Activated T-helper 17 cell treated with anti-CD3 and anti-CD28 coated beads, Interleukin-2, amount 50 U/mL, for 72 hours (primary cell): ENCODE measurements around the gene BTG3. TPM values are rescaled to one million over a fixed set of nuclear protein-coding genes. Genes with fewer than 3 reads are reported as not detected.
A peak's percentile ranks its signal among the peaks of the same experiment; 100 is the strongest.

Source experiments
- ATAC-seq: fragments of 150-1000 bp; cut with Tn5 transposase; replicated peaks from 2 replicates; pipeline ENCODE4 v1.10.0; 2021; ENCODE audit warnings: mild to moderate bottlenecking, moderate library complexity
- H3K27ac Mint-ChIP-seq: one replicate; pipeline ENCODE4 v1.8.0; 2022; ENCODE audit warnings: mixed read lengths
- H3K27me3 Mint-ChIP-seq: one replicate; pipeline ENCODE4 v1.8.0; 2022; ENCODE audit warnings: mixed read lengths
- H3K36me3 Mint-ChIP-seq: one replicate; pipeline ENCODE4 v1.8.0; 2022; ENCODE audit warnings: low read depth, mild to moderate bottlenecking, mixed read lengths
- H3K4me1 Mint-ChIP-seq: one replicate; pipeline ENCODE4 v1.8.0; 2022; ENCODE audit warnings: mixed read lengths
- H3K4me3 Mint-ChIP-seq: one replicate; pipeline ENCODE4 v1.8.0; 2022; ENCODE audit warnings: mild to moderate bottlenecking, mixed read lengths
- H3K9me3 Mint-ChIP-seq: one replicate; pipeline ENCODE4 v1.8.0; 2022; ENCODE audit warnings: mixed read lengths
- total RNA-seq, 2 donors: library from RNA; stranded (reverse); gene quantifications; one replicate each; pipeline ENCODE4 v1.2.3, GENCODE V29; 2022

BTG3 gene
- total RNA-seq, 2 donors from 2014 or later, result 39.8 to 64.6 TPM

DNA sequence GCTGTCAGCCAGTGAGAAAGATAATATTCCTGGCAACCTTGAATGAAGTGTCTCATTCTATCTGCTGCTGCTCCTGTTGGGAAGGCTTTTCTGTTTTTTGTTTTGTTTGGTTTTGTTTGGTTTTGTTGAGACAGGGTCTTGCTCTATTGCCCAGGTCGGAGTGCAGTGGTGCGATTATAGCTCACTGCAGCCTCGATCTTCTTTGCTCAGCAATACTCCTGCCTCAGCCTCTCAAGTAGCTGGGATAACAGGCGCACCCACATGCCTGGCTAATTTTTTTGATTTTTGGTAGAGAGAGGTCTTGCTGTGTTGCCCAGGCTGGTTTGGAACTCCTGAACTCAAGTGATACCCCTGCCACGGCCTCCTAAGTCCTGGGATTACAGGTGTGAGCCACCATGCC lies 37.6 kb downstream of the BTG3 start:
- Mint-ChIP-seq H3K4me3 (no peak overlapping the region), H3K27ac (no peak overlapping the region), H3K4me1 (no peaks in the 10 kb centered on the region), H3K9me3 (no peaks in the 10 kb centered on the region), H3K27me3 (peaks cover 15% of the 10 kb centered on the region), H3K36me3 (no peaks in the 10 kb centered on the region)
- no peak for ATAC-seq

DNA sequence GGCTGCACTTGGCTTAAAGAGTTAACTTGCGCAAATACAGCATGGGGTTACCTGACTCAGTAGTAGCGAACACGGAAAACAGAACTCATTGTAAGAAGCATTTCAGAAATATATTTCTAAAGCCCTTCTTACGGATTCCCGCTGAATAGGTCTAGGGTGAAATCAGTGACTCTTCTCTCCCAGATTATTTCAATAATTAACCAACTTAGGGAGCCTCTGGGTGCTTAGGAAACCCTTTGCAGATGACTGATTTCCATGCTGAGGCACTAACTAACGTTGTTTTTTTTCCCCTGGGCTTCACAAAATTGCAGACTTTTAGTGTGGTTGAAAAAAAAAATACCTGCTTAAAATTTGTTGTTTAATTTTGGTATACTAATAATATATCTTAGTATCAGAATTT lies 40.3 kb downstream of the BTG3 start:
- H3K4me1 Mint-ChIP-seq, result no peaks in the 10 kb centered on the region
- ATAC-seq, result no peak
- H3K4me3 Mint-ChIP-seq, result no peak overlapping the region
- H3K36me3 Mint-ChIP-seq, result no peaks in the 10 kb centered on the region
- no peaks in the 10 kb centered on the region for H3K9me3 Mint-ChIP-seq
- H3K27ac Mint-ChIP-seq, result no peak overlapping the region
- H3K27me3 Mint-ChIP-seq, result peaks cover 11% of the 10 kb centered on the region

- H3K9me3 Mint-ChIP-seq, result no peaks in the 10 kb centered on the region
- H3K27ac Mint-ChIP-seq, result no peak overlapping the region
- no peaks in the 10 kb centered on the region for H3K36me3 Mint-ChIP-seq
- no peak for ATAC-seq
- no peaks in the 10 kb centered on the region for H3K4me1 Mint-ChIP-seq
- H3K27me3 Mint-ChIP-seq, result peaks cover 11% of the 10 kb centered on the region
- H3K4me3 Mint-ChIP-seq, result no peak overlapping the region
Measured at GRCh38 chr21:17570786-17571185, 41.9 kb downstream of the BTG3 start.

DNA sequence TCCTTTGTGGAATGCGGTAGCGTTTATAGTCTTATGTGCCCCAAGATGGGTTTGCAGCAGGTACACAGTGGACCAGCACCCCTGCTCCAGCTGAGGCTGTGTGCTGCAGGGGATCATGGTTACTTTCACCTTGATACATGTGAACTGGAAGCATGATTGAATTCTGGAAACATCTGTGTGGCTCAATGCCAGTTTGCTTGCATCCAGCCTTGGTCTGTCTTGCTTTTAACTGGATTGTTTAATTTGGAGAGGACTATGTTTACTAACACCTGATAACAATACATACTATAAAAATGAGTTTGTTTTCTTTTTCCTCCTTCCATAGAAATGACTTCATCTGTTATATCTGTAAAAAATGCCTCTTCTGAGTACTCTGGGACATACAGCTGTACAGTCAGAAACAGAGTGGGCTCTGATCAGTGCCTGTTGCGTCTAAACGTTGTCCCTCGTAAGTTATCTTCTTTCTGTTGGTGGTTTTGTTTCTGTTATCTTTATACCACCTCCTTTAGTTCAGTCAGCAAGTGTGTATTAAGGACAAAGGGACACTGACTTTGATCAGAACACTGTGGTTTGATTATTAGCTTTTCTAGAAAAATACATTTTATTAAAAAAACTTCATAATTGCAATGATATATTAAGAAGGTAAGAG lies 52.2 kb downstream of the BTG3 start:
- no peaks in the 10 kb centered on the region for H3K36me3 Mint-ChIP-seq
- H3K27me3 Mint-ChIP-seq, result no peaks in the 10 kb centered on the region
- H3K27ac Mint-ChIP-seq, result no peak overlapping the region
- H3K4me3 Mint-ChIP-seq, result no peak overlapping the region
- ATAC-seq, result no peak
- H3K9me3 Mint-ChIP-seq, result no peaks in the 10 kb centered on the region
- H3K4me1 Mint-ChIP-seq, result no peaks in the 10 kb centered on the region

GRCh38 chr21:17554679-17555465 lies 57.8 kb downstream of the BTG3 start:
- H3K27ac Mint-ChIP-seq, result no peak overlapping the region
- no peak overlapping the region for H3K4me3 Mint-ChIP-seq
- H3K36me3 Mint-ChIP-seq, result no peaks in the 10 kb centered on the region
- no peaks in the 10 kb centered on the region for H3K9me3 Mint-ChIP-seq
- H3K4me1 Mint-ChIP-seq, result no peaks in the 10 kb centered on the region
- ATAC-seq, result no peak
- H3K27me3 Mint-ChIP-seq, result no peaks in the 10 kb centered on the region

GRCh38 chr21:17554120-17554519 lies 58.6 kb downstream of the BTG3 start:
- Mint-ChIP-seq H3K27me3 (no peaks in the 10 kb centered on the region), H3K4me1 (no peaks in the 10 kb centered on the region), H3K36me3 (no peaks in the 10 kb centered on the region), H3K27ac (no peak overlapping the region), H3K4me3 (no peak overlapping the region), H3K9me3 (no peaks in the 10 kb centered on the region)
- ATAC-seq, result no peak

DNA sequence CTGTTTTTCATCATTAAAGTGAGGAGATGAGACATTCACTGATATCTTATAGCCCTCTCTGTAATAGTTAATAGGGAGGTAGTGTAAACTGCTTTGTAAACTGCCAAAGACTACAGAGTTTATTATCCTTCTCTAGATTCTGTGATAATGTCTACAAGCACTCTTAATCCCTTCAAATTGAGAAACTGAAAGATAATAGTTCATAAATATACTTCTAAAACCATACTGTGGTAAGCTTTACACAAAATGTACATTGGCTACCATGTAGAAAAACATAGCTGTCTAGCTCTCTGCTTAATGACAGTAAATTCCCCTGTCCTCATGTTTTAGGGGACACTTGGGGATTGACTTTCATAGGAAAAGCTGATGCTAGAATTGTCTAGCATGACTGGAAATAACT lies 60.3 kb downstream of the BTG3 start:
- H3K27me3 Mint-ChIP-seq, result no peaks in the 10 kb centered on the region
- H3K27ac Mint-ChIP-seq, result no peak overlapping the region
- no peak for ATAC-seq
- no peaks in the 10 kb centered on the region for H3K9me3 Mint-ChIP-seq
- no peaks in the 10 kb centered on the region for H3K4me1 Mint-ChIP-seq
- H3K4me3 Mint-ChIP-seq, result no peak overlapping the region
- no peaks in the 10 kb centered on the region for H3K36me3 Mint-ChIP-seq

GRCh38 chr21:17550671-17551308 lies 61.9 kb downstream of the BTG3 start:
- Mint-ChIP-seq H3K9me3 (no peaks in the 10 kb centered on the region), H3K4me3 (no peak overlapping the region), H3K27me3 (no peaks in the 10 kb centered on the region), H3K4me1 (no peaks in the 10 kb centered on the region), H3K27ac (no peak overlapping the region), H3K36me3 (no peaks in the 10 kb centered on the region)
- ATAC-seq, result no peak

GRCh38 chr21:17548262-17548661 lies 64.4 kb downstream of the BTG3 start:
- H3K36me3 Mint-ChIP-seq, result no peaks in the 10 kb centered on the region
- H3K4me3 Mint-ChIP-seq, result no peak overlapping the region
- no peaks in the 10 kb centered on the region for H3K4me1 Mint-ChIP-seq
- ATAC-seq, result peak; percentile 58
- H3K27me3 Mint-ChIP-seq, result no peaks in the 10 kb centered on the region
- H3K9me3 Mint-ChIP-seq, result no peaks in the 10 kb centered on the region
- H3K27ac Mint-ChIP-seq, result no peak overlapping the region

DNA sequence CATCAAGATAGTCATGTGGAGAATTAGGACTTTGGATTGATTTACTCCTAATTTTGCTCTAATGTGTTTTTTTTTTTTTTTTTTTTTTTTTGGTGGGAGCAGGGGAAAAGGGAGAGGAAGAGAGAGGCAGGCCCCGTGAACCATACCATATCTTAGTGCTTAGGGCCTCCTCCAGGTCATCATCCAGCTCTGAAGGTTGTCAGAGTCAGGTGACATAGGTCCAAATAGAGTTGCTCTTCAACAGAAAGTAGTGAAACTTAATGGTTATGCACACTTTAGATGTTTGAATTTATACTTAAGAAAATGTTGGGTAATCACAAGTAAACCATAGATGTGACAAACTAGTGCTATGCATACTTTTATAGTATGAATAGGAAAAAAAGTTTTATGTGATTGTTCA lies 67.7 kb downstream of the BTG3 start:
- Mint-ChIP-seq H3K36me3 (no peaks in the 10 kb centered on the region), H3K27ac (no peak overlapping the region), H3K4me1 (no peaks in the 10 kb centered on the region), H3K9me3 (no peaks in the 10 kb centered on the region), H3K27me3 (peaks cover 3% of the 10 kb centered on the region), H3K4me3 (no peak overlapping the region)
- ATAC-seq, result no peak

Other genes with a start within 250 kb of the BTG3 start
- under 1 TPM; 0.37 to 0.76 TPM for gene CXADR, start 99.9 kb downstream of the BTG3 start, total RNA-seq
- gene C21orf91, start 206.5 kb upstream of the BTG3 start, total RNA-seq, result 10 to 100 TPM; 23.2 to 26.1 TPM